Measurements from ENCODE around the gene SULT1C3.
"Not testable (repeated sequence)": the region's sequence is repeated elsewhere in the genome, so short reads cannot be mapped to it uniquely, and the experiment has no call there.

SULT1C3 gene

GRCh38 chr2:108243566-108243965 lies 3.8 kb downstream of the SULT1C3 start:
- in situ Hi-C loops (cut with MboI; ENCODE audit: low sequenced_read_pairs) = no loop called here

GRCh38 chr2:108244667-108245414 lies 5.1 kb downstream of the SULT1C3 start:
- in situ Hi-C loops (cut with MboI; ENCODE audit: low sequenced_read_pairs) = no loop called here

- in situ Hi-C loops (cut with MboI; ENCODE audit: low sequenced_read_pairs) = no loop called here
Observed at GRCh38 chr2:108253106-108253505, 13.3 kb downstream of the SULT1C3 start.

- in situ Hi-C loops (cut with MboI; ENCODE audit: low sequenced_read_pairs) = no loop called here
Observed at GRCh38 chr2:108257757-108258331, 18.1 kb downstream of the SULT1C3 start.

GRCh38 chr2:108260773-108261172 lies 21.0 kb downstream of the SULT1C3 start:
- in situ Hi-C loops (cut with MboI; ENCODE audit: low sequenced_read_pairs) = no loop called here

GRCh38 chr2:108262036-108262435 lies 22.3 kb downstream of the SULT1C3 start:
- in situ Hi-C loops (cut with MboI; ENCODE audit: low sequenced_read_pairs) = no loop called here

GRCh38 chr2:108263401-108263800 lies 23.6 kb downstream of the SULT1C3 start:
- in situ Hi-C loops (cut with MboI; ENCODE audit: low sequenced_read_pairs) = no loop called here

GRCh38 chr2:108266218-108266617 lies 26.4 kb downstream of the SULT1C3 start:
- in situ Hi-C loops (cut with MboI; ENCODE audit: low sequenced_read_pairs) = no loop called here

GRCh38 chr2:108267101-108267500 lies 27.3 kb downstream of the SULT1C3 start:
- in situ Hi-C loops (cut with MboI; ENCODE audit: low sequenced_read_pairs) = no loop called here

- in situ Hi-C loops (cut with MboI; ENCODE audit: low sequenced_read_pairs) = no loop called here
Observed at GRCh38 chr2:108268001-108268400, 28.2 kb downstream of the SULT1C3 start.

- in situ Hi-C loops (cut with MboI; ENCODE audit: low sequenced_read_pairs) = no loop called here
Observed at GRCh38 chr2:108270346-108270745, 30.6 kb downstream of the SULT1C3 start.

- in situ Hi-C loops (cut with MboI; ENCODE audit: low sequenced_read_pairs) = no loop called here
Observed at GRCh38 chr2:108270768-108271506, 31.2 kb downstream of the SULT1C3 start.

GRCh38 chr2:108271691-108272253 lies 32.0 kb downstream of the SULT1C3 start:
- in situ Hi-C loops (cut with MboI; ENCODE audit: low sequenced_read_pairs) = no loop called here

- in situ Hi-C loops (cut with MboI; ENCODE audit: low sequenced_read_pairs) = no loop called here
Observed at GRCh38 chr2:108278631-108279030, 38.9 kb downstream of the SULT1C3 start.

- in situ Hi-C loops (cut with MboI; ENCODE audit: low sequenced_read_pairs) = no loop called here
Observed at GRCh38 chr2:108279468-108279867, 39.7 kb downstream of the SULT1C3 start.

GRCh38 chr2:108280466-108280865 lies 40.7 kb downstream of the SULT1C3 start:
- in situ Hi-C loops (cut with MboI; ENCODE audit: low sequenced_read_pairs) = no loop called here

- in situ Hi-C loops (cut with MboI; ENCODE audit: low sequenced_read_pairs) = not testable (repeated sequence)
Observed at GRCh38 chr2:108284566-108284965, 44.8 kb downstream of the SULT1C3 start.

GRCh38 chr2:108285616-108286015 lies 45.8 kb downstream of the SULT1C3 start:
- in situ Hi-C loops (cut with MboI; ENCODE audit: low sequenced_read_pairs) = no loop called here

- in situ Hi-C loops (cut with MboI; ENCODE audit: low sequenced_read_pairs) = no loop called here
Observed at GRCh38 chr2:108287169-108287568, 47.4 kb downstream of the SULT1C3 start.

- in situ Hi-C loops (cut with MboI; ENCODE audit: low sequenced_read_pairs) = no loop called here
Observed at GRCh38 chr2:108288534-108289106, 48.9 kb downstream of the SULT1C3 start, which contains the start of gene SULT1C2. Gene SULT1C2, plus strand, starts transcription at chr2:108288895. Its CDS starts 4,773 bp downstream, at chr2:108293668.

GRCh38 chr2:108293850-108294249 lies 54.1 kb downstream of the SULT1C3 start:
- in situ Hi-C loops (cut with MboI; ENCODE audit: low sequenced_read_pairs) = no loop called here
